Measurements from ENCODE around the gene ATG4A. TPM values are rescaled to one million over a fixed set of nuclear protein-coding genes. Genes with fewer than 3 reads are reported as not detected.

Gene ATG4A
- total and polyA plus RNA-seq, 2 of the 8 experiments (the other 6 are each of a cell fraction or from before 2014, with no cell fraction given) = 1.2 to 2.0 TPM

DNA sequence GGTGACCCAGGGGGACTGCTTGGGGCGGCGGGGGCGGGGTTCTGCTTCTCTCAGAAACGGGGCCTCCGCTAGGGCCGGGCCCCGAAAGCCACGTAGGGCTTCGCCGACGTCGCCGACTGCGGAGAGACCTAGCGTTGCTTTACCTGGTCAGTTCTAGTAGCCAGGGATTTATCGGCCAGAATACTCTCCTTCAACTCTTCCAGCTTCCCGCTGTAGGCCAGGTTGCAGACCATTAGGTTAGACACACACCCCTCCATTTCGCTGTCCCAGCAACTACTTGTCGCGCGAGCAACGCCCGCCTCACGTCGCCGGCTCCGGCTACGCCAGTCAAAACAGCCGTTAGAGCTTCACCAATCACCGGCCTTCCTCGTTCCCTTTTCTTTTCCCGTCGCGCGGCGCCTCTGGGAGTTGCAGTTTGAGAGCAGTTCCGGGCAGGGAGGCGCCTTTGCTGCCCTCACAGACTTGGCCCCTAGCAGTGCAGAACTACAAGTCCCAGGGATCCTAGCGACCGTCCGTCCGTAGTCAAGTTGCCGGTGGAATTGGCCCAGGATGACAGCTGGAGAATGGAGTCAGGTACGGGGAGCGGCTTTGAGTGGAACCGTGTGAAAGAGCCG lies at the start of gene ATG4A, which contains the start of gene PSMD10 (continued):
- TF ChIP-seq ASH2L (IDR thresholded peaks at IDR 0.05; ENCODE audit: low read length) (peak; percentile 83), SIX5 (IDR thresholded peaks at IDR 0.05; ENCODE audit: low read depth, low read length) (peak; percentile 74), SIN3A (conservative IDR thresholded peaks at IDR 0.05 in 1 of 2, IDR thresholded peaks at IDR 0.05 in 1 of 2; ENCODE audit: low read depth in 1 of 2, low read length in 2 of 2) (peak in 1 of 2 experiments; percentile 83; a peak in 2 of 4 replicates), CHD2 (IDR thresholded peaks at IDR 0.05; ENCODE audit: low read length) (peak; percentile 23; the same call in 1 of the 2 replicates), SAP30 (IDR thresholded peaks at IDR 0.05; ENCODE audit: insufficient read depth, insufficient replicate concordance, low read length) (no peak), KDM4A (IDR thresholded peaks at IDR 0.05; ENCODE audit: low read depth, low read length, severe bottlenecking) (peak; percentile 31)

Data from H1 (cell line).